Mesendoderm (in vitro differentiated cells): ENCODE data around the gene NFAT5.

Source experiments
- DNase-seq: peaks from one replicate; pipeline ENCODE4 v3.0.0; 2013
- H2AK5ac ChIP-seq: 2 replicates; pipeline ENCODE4 v1.6.1; 2013; ENCODE audit warnings: low read length, inconsistent platforms
- H2BK120ac ChIP-seq: 2 replicates; pipeline ENCODE4 v1.6.1; 2013; ENCODE audit warnings: low read depth, mild to moderate bottlenecking, low read length, moderate library complexity, mixed read lengths
- H2BK15ac ChIP-seq: replicated peaks from 2 replicates; pipeline ENCODE4 v1.6.1; 2013; ENCODE audit warnings: low read depth, mild to moderate bottlenecking, moderate library complexity
- H2BK5ac ChIP-seq: 2 replicates; pipeline ENCODE4 v1.6.1; 2013; ENCODE audit warnings: low read length, inconsistent platforms
- H3K18ac ChIP-seq: 2 replicates; pipeline ENCODE4 v1.6.1; 2013; ENCODE audit warnings: mild to moderate bottlenecking, low read length, mixed read lengths
- H3K23ac ChIP-seq: one replicate; pipeline ENCODE4 v1.6.1; 2013; ENCODE audit warnings: low read length
- H3K27ac ChIP-seq: 2 replicates; pipeline ENCODE4 v1.5.1; 2013; ENCODE audit warnings: low read depth, mild to moderate bottlenecking, inconsistent platforms, low read length, moderate library complexity
- H3K27me3 ChIP-seq: 2 replicates; pipeline ENCODE4 v1.6.1; 2013; ENCODE audit warnings: low read length, control low read depth, mild to moderate bottlenecking, inconsistent platforms; ENCODE audit not compliant: insufficient read depth, poor library complexity
- H3K36me3 ChIP-seq: 2 replicates; pipeline ENCODE4 v1.6.1; 2013; ENCODE audit warnings: low read length, inconsistent platforms; ENCODE audit not compliant: control insufficient read depth, insufficient read depth
- H3K4ac ChIP-seq: one replicate; pipeline ENCODE4 v1.6.1; 2013; ENCODE audit warnings: low read depth, mild to moderate bottlenecking, low read length, moderate library complexity
- H3K4me1 ChIP-seq: 2 replicates; pipeline ENCODE4 v1.6.1; 2013; ENCODE audit warnings: low read depth, low read length, inconsistent platforms; ENCODE audit not compliant: control insufficient read depth
- H3K4me2 ChIP-seq: 2 replicates; pipeline ENCODE4 v1.6.1; 2013; ENCODE audit warnings: low read length
- H3K4me3 ChIP-seq: 2 replicates; pipeline ENCODE4 v1.5.1; 2013; ENCODE audit warnings: mild to moderate bottlenecking, low read length
- H3K56ac ChIP-seq: one replicate; pipeline ENCODE4 v1.6.1; 2013; ENCODE audit warnings: low read length
- H3K79me1 ChIP-seq: 2 replicates; pipeline ENCODE4 v1.6.1; 2013; ENCODE audit warnings: low read length, inconsistent platforms
- H3K79me2 ChIP-seq: 2 replicates; pipeline ENCODE4 v1.6.1; 2013; ENCODE audit warnings: mild to moderate bottlenecking, low read length; ENCODE audit not compliant: control insufficient read depth, insufficient read depth
- H3K9ac ChIP-seq: 2 replicates; pipeline ENCODE4 v1.6.1; 2013; ENCODE audit warnings: low read length, inconsistent platforms
- H4K5ac ChIP-seq: one replicate; pipeline ENCODE4 v1.6.1; 2013; ENCODE audit warnings: low read length
- H4K8ac ChIP-seq: one replicate; pipeline ENCODE4 v1.6.1; 2013; ENCODE audit warnings: low read depth, mild to moderate bottlenecking, control low read depth, low read length, moderate library complexity
- WGBS: extraction: QIAGEN DNeasy Blood & Tissue Kit; methylation state at CpG from one replicate; pipeline ENCODE4 v1.1.7; 2013; ENCODE audit warnings: low lambda C conversion rate, missing lambda C conversion rate; ENCODE audit not compliant: insufficient coverage; ENCODE audit errors: extremely low coverage; 5-methylcytosine and 5-hydroxymethylcytosine counted together

NFAT5 gene

DNA sequence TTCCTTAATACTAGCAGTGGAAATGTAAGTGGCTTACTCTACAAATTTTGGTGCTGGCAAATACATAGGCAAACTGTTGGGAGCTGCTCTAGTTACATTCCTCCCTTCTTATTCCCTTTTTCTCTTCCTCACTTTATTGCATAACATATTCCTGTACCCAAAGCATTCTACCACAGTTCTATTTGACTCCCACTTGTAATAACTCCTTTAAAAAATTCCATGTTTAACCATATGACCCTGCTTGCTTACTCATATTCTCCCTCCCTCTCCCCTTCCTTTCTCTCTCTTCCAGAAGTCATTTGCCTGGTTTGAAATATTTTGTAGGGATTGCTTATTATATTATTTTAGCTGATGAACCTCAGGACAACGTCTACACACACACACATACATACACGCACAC, 137.9 kb downstream of the NFAT5 start:
- DNase-seq, result no peak
- no peak overlapping the region for H3K56ac ChIP-seq
- no peak overlapping the region for H4K5ac ChIP-seq
- no peak overlapping the region for H3K4ac ChIP-seq
- no peak overlapping the region for H2BK120ac ChIP-seq
- no peak overlapping the region for H3K4me3 ChIP-seq
- no peak overlapping the region for H4K8ac ChIP-seq
- no peak overlapping the region for H3K23ac ChIP-seq
- no peaks in the 10 kb centered on the region for H3K36me3 ChIP-seq
- WGBS, result no CpG with 5 or more reads among the region's 2 CpGs
- H3K4me1 ChIP-seq, result no peaks in the 10 kb centered on the region
- no peaks in the 10 kb centered on the region for H3K27me3 ChIP-seq
- no peak overlapping the region for H2AK5ac ChIP-seq
- H3K4me2 ChIP-seq, result no peak overlapping the region
- H3K18ac ChIP-seq, result no peak overlapping the region
- H3K79me2 ChIP-seq, result no peaks in the 10 kb centered on the region
- H2BK5ac ChIP-seq, result no peak overlapping the region
- H2BK15ac ChIP-seq, result no peak overlapping the region
- H3K9ac ChIP-seq, result no peak overlapping the region
- no peak overlapping the region for H3K27ac ChIP-seq
- no peaks in the 10 kb centered on the region for H3K79me1 ChIP-seq

DNA sequence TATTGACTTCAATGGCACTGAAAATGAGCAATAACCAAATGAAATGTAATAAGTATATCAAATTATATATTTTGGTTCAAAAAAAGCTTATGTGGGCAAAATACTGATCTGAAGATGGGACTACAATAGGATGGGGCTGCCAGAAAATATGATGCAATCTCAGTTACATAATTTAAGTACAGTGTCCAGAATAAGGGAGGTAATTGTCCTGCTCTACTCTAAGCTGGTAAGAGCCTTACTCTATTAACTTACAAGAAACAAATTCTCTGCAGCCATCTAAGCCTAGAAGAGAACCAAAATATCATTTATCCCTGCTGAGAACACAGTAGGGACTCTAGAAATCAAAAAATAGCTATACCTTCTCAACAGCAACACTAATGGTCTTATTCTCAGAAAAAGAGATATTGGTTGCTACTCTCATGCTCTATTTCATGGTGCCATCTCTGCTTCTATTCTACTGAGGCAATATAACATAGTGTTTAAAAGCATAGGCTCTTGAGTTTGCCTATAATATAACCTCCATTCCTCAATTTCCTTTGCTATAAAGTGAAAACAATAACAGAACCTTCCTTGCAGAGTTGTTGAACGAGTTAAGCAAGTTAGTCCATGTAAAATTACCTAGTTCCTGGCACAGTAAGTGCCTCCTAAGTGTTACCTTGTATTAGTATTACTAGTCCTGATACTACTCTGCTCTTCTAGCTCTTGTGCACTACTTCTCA, 140.6 kb downstream of the NFAT5 start:
- no peak overlapping the region for H2BK15ac ChIP-seq
- no peak overlapping the region for H2BK120ac ChIP-seq
- WGBS, result no CpG with 5 or more reads among the region's 1 CpG
- H3K4me2 ChIP-seq, result no peak overlapping the region
- H3K9ac ChIP-seq, result no peak overlapping the region
- peaks cover 4% of the 10 kb centered on the region for H3K36me3 ChIP-seq
- no peaks in the 10 kb centered on the region for H3K79me1 ChIP-seq
- no peak overlapping the region for H4K8ac ChIP-seq
- no peak overlapping the region for H4K5ac ChIP-seq
- H2AK5ac ChIP-seq, result no peak overlapping the region
- H3K23ac ChIP-seq, result no peak overlapping the region
- no peak overlapping the region for H2BK5ac ChIP-seq
- H3K27ac ChIP-seq, result no peak overlapping the region
- DNase-seq, result no peak
- H3K27me3 ChIP-seq, result no peaks in the 10 kb centered on the region
- no peaks in the 10 kb centered on the region for H3K4me1 ChIP-seq
- H3K4ac ChIP-seq, result no peak overlapping the region
- H3K79me2 ChIP-seq, result no peaks in the 10 kb centered on the region
- no peak overlapping the region for H3K18ac ChIP-seq
- H3K56ac ChIP-seq, result no peak overlapping the region
- no peak overlapping the region for H3K4me3 ChIP-seq

DNA sequence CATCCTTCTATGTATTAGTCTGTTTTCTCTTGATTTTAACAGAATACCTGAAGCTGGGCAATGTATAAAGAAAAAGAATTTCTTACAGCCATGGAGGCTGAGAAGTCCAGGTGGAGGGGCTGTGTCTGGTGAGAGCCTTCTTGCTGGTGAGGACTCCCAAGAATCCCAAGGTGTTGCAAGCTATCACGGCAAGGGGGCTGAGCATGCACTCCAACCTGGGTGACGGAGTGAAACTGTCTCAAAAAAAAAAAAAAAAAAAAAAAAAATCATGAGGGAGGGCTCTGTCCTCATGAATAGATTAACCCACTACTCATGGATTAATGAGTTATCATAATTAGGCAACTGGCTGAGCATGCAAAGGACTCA, 141.2 kb downstream of the NFAT5 start:
- H3K4ac ChIP-seq, result no peak overlapping the region
- H3K23ac ChIP-seq, result no peak overlapping the region
- no peak overlapping the region for H4K8ac ChIP-seq
- H3K18ac ChIP-seq, result no peak overlapping the region
- no peak overlapping the region for H2BK5ac ChIP-seq
- H3K79me1 ChIP-seq, result no peaks in the 10 kb centered on the region
- H3K27me3 ChIP-seq, result no peaks in the 10 kb centered on the region
- no peak overlapping the region for H3K4me2 ChIP-seq
- no peaks in the 10 kb centered on the region for H3K4me1 ChIP-seq
- no peak for DNase-seq
- peaks cover 4% of the 10 kb centered on the region for H3K36me3 ChIP-seq
- H3K4me3 ChIP-seq, result no peak overlapping the region
- WGBS, result no CpG with 5 or more reads among the region's 2 CpGs
- H3K79me2 ChIP-seq, result no peaks in the 10 kb centered on the region
- no peak overlapping the region for H2BK120ac ChIP-seq
- H2BK15ac ChIP-seq, result no peak overlapping the region
- H3K56ac ChIP-seq, result no peak overlapping the region
- no peak overlapping the region for H3K9ac ChIP-seq
- H4K5ac ChIP-seq, result no peak overlapping the region
- H3K27ac ChIP-seq, result no peak overlapping the region
- H2AK5ac ChIP-seq, result no peak overlapping the region

DNA sequence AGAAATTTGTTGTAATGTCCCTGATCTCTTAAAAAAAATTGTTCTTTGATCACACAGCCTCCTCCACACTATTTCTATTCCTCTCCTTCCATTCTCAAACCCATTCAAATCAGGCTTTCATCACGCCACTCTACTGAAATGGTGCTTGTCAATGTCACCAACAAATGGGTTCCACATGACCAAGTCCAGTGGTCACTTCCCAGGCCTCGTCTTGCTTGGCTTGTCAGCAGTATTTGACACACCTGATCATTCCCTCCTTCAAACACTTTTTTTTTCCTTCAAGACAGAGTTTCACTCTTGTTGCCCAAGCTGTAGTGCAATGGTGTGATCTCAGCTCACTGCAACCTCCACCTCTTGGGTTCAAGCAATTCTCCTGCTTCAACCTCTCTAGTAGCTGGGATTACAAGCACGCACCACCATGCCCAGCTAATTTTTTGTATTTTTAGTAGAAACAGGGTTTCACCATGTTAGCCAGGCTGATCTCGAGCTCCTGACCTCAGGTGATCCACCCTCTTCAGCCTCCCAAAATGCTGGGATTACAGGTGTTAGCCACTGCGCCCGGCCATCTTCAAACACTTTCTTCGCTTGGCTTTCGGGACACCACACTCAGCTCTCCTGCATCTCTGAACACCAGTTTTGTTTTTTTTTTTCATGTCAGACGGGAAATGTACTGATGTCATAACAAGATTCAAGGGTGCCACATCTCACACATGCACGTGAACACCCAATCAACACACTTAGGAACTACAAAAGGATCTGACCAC, 142.3 kb downstream of the NFAT5 start:
- H2BK15ac ChIP-seq, result no peak overlapping the region
- no peak overlapping the region for H2AK5ac ChIP-seq
- no peak overlapping the region for H4K5ac ChIP-seq
- no peak overlapping the region for H2BK5ac ChIP-seq
- H3K4me2 ChIP-seq, result no peak overlapping the region
- no peak for DNase-seq
- H3K79me2 ChIP-seq, result no peaks in the 10 kb centered on the region
- no peak overlapping the region for H3K4ac ChIP-seq
- H3K9ac ChIP-seq, result no peak overlapping the region
- H3K27me3 ChIP-seq, result no peaks in the 10 kb centered on the region
- no peak overlapping the region for H4K8ac ChIP-seq
- no peak overlapping the region for H3K27ac ChIP-seq
- no peak overlapping the region for H2BK120ac ChIP-seq
- no peak overlapping the region for H3K56ac ChIP-seq
- WGBS, result no CpG with 5 or more reads among the region's 10 CpGs
- no peaks in the 10 kb centered on the region for H3K4me1 ChIP-seq
- peaks cover 4% of the 10 kb centered on the region for H3K36me3 ChIP-seq
- no peak overlapping the region for H3K18ac ChIP-seq
- no peak overlapping the region for H3K4me3 ChIP-seq
- H3K23ac ChIP-seq, result no peak overlapping the region
- H3K79me1 ChIP-seq, result no peaks in the 10 kb centered on the region

DNA sequence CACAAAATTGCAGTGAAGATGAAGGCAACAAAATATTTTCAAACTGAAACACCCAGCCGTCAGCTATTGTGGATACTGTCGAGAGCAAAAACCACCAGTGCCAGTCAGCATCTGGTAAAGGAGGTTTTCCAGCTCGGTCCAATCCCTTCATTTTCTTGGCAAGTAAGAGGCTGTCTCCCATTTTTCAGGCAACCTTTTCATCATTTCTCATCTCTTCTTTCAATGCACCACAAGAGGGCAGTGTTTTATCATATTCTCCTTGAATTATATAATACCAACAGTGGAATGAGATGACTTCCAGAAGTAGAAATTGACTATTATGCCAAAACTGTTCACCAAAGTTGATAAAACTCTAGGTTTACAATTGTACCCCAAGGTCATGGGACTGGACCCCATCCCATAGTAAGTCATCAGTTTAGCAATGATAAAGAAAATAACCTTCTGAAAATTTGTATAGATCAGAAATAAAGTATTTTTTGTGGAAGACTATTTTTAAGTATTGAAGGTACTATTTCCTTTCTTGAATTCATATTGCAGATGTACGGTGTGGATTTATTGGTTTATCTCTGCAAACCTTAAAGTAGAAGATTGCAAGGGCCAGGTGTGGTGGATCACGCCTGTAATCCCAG, 143.8 kb downstream of the NFAT5 start:
- WGBS, result no CpG with 5 or more reads among the region's 5 CpGs
- peak; percentile 63 for DNase-seq

More for the DNA sequence above, 143.8 kb downstream of the NFAT5 start:
- Histone ChIP-seq H3K18ac (no peak overlapping the region), H4K5ac (no peak overlapping the region), H3K56ac (no peak overlapping the region), H3K79me1 (no peaks in the 10 kb centered on the region), H3K23ac (no peak overlapping the region), H3K36me3 (peaks cover 4% of the 10 kb centered on the region), H3K4me3 (no peak overlapping the region), H2BK120ac (no peak overlapping the region), H3K4me2 (no peak overlapping the region), H3K9ac (no peak overlapping the region), H3K4ac (no peak overlapping the region), H2BK15ac (no peak overlapping the region), H3K79me2 (no peaks in the 10 kb centered on the region), H3K4me1 (no peaks in the 10 kb centered on the region), H3K27ac (no peak overlapping the region), H4K8ac (no peak overlapping the region), H2AK5ac (no peak overlapping the region), H3K27me3 (no peaks in the 10 kb centered on the region), H2BK5ac (no peak overlapping the region)
